Dedifferentiated amniotic fluid mesenchymal stem cell (primary cell): ENCODE data around the gene ZNF446.
"Not testable (repeated sequence)": the region's sequence is repeated elsewhere in the genome, so short reads cannot be mapped to it uniquely, and the experiment has no call there.

Source experiments
- DNase-seq: peaks from one replicate; pipeline ENCODE4 v3.0.0-alpha.2; 2016; ENCODE audit errors: extremely low spot score

ZNF446 gene

DNA sequence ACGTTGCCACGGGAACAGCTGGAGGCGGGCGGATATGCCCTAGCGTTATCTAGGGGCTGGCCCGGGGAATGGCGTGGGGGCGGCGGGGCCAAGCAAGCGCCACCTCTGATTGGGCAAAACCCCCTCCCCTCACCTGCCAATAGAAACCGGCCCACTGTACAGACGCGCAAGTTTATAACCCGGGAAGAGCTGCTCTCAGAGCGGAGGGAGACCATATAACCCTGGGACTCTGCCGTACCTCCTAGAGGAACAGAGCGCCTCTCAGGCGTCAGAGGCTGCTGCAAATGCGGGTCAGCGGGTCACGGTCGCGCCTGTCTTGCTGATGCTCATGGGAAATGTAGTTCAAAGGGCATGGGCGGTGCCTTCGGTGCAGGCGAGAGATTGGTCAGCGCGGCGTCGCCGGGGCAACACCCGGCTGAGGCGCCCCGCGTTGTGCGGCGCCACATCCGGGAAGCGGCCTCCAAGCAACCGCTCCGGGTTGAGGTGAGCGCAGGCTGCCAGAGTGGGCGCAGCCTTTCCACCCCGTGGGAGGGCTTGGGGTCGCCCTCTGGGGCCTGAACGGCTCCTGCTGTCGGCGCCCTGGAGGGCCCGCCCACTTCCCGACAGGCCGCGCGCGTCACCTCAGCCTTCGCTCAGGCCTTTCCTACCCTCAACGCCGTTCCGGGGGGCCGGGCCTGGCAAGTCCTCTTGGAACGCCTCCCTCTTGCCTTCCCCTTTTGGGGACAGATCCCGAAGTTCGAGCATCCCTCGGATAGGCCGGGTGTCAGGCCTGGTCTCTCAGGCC, at the start of gene ZNF446:
Gene ZNF446, plus strand, starts transcription at position 639 of the 784 bp plus-strand sequence. CDS start 867 bp downstream, outside the sequence.
- DNase-seq, result peak; percentile 86

DNA sequence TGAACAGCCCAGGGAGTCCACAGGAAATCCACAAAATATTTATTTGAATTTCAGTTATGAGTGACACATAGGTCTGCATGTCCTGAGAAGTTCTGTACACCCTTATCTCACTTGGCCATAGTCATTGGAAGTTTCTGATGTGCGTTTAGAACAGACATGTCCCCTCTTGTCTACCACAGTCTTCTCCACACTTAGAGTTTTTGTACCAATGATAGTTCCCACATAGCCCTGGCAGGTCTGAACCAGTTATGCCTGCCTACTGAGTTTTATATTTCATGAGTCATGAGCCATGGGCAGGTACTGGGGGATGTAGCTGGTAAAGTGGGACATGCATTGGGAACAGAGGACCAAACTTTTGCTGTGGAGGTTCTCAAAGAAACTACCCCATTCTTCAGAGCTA, 47.5 kb upstream of the ZNF446 start:
- no peak for DNase-seq

DNA sequence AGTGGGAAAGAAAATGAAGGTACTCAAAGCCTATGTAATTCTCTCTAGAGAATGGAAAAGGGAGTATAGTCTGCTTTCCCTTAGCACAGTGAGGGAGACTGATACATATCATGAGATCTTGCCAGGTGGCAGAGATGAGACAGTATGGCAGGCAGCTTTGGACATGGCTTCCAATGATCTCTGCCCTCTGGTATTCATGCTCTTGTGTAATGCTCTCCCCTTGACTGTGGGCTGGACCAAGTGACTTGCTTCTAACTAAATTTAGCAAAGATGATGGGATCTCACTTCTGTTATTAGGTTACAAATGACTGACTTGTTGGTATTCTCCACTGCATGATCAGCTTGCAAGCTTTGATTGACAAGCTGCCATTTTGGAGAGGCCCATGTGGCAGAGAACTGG, 46.4 kb upstream of the ZNF446 start:
- DNase-seq, result no peak

DNA sequence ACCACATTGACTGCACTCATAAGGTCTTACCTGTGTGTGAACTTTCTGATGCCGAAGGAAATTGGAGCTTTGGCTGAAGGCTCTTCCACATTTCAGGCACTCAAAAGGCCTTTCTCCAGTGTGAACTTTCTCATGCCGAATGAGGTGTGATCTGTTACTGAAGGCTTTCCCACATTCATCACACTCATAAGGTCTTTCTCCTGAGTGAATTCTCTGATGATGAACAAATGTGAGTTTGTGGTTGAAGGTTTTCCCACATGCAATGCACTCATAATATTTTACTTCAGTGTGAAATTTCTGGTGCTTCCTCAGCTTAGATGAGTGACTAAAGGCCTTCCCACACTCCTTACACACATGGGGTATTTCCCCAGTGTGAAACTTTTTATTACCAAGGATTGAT, 41.9 kb upstream of the ZNF446 start:
- DNase-seq, result no peak

DNA sequence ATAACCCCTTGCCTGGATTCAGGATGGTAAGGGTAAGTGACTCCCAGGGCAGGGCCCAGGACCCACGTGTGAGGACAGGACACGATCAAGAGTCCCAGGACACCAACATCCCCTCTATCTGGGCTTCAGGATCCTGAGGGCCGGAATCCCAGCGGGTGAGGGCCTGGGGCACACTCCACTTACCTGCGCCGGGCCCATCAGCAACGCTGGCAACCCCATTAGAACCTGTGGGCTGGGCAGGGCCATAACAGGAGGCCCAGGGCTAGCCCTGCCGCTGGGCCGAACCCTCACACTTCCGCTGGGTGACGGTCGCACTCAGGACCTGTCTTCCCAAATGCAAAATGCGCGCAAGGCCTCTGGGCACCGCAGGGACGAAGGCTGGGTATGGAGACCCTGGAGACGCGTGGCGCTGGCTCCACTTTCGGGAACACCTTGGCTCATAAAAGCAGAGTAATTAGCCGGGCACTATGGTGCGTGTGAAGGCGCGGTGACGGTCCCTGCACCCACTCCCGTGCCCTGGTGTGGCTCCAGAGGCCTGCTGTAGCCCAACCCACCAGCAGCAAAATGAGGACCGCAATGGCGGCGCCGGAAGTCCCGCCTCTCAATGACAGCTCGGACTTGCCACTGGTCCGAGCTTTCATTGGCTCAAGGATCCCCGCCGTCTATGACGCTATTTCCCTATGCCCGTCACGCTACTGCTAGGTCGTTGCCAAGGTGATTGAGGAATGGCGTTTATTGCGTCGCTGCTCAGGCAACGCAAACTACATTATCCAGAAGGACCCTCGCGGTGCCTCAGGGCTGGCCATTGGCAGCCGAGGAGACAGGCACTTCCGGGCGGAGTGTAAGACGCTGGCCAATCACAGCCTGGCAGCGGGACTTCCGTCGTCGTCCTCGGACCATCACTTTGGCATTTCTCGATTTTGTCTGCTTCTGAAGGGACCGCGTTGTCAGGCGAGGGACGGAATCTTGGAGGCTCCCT, 36.3 kb upstream of the ZNF446 start, which contains the start of gene ZNF132:
Gene ZNF132, minus strand, starts transcription at position 578 of the 979 bp plus-strand sequence. Its CDS starts 332 bp downstream, at position 246.
- peak; percentile 99 for DNase-seq

DNA sequence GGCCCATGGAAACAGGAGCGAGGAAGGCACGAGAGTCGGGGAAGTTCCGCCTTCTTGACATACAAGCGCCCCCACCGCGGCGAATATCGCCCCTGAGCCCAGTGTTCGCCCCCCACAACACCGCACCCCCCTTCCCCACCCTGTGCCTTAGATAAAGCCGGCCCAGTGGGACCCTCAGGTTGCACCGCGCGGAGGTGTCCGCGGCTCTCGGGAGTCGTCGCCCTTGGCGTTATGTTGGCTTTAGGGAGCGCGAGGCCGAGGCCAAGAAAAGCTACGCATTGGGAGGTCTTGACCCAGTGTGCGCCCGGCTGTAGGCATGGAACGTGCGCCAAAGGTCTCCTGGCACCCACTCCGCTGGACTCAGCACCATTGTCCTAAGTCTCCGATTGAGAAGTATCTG, 35.6 kb upstream of the ZNF446 start:
- no peak for DNase-seq

DNA sequence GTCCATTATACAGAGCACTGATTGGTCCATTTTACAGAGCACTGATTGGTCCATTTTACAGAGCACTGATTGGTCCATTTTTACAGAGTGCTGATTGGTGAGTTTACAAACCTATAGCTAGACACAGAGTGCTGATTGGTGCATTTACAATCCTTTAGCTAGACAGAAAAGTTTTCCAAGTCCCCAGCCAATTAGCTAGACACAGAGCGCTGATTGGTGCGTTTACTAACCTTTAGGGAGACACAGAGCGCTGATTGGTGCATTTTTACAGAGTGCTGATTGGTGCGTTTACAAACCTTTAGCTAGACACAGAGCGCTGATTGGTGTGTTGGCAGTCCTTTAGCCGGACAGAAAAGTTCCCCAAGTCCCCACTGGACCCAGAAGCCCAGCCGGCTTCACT, 33.2 kb upstream of the ZNF446 start:
- not testable (repeated sequence) for DNase-seq

DNA sequence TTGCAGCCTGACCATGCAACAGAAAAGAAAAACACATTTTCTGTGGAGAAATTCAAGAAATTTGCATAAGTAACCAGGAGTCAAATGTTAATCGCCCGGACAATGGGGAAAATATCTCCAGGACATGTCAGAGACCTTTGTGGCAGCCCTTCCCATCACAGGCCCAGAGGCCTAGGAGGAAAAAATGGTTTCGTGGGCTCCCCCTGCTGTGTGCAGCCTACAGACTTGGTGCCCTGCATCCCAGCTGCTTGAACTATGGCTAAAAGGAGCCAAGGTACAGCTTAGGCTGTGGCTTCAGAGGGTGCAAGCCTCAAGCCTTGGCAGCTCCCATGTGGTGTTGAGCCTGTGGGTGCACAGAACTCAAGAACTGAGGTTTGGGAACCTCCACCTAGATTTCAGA, 27.3 kb upstream of the ZNF446 start:
- not testable (repeated sequence) for DNase-seq

DNA sequence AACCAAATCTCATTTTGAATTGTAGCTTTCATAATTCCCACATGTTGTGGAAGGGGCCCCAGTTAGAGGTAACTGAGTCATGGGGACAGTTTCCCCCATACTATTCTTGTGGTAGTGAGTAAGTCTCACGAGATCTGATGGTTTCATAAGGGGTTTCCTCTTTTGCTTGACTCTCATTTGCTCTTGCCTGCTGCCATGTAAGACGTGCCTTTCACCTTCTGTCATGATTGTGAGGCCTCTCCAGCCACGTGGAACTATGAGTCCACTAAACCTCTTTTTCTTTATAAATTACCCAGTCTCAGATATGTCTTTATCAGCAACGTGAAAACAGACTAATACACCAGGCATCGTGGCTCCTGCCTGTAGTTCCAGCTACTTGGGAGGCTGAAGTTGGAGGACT, 26.2 kb upstream of the ZNF446 start:
- not testable (repeated sequence) for DNase-seq

DNA sequence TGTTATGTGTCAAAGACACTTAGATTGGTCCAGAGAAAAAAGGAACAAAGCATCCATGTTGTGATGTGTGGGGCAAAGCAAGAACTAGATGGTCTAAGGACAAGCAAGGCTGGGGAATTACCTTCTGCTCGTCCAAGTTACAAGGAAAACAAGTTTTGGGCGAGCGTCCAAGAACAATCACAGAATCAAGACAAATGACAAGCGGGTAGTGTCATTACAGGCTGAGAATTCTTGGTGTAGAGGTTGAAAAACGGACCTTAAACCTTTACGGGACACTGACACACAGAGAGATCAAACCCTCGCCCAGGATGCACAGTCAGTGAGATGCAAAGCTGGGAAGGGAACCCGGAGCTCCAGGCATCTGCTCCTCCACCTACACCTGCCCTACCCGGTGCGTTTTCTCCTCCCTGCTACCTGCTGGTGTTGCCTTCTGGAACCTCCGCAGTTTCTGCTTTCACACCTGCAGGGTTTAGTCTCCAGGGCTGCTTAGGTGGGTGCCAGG, 25.2 kb upstream of the ZNF446 start:
- no peak for DNase-seq

DNA sequence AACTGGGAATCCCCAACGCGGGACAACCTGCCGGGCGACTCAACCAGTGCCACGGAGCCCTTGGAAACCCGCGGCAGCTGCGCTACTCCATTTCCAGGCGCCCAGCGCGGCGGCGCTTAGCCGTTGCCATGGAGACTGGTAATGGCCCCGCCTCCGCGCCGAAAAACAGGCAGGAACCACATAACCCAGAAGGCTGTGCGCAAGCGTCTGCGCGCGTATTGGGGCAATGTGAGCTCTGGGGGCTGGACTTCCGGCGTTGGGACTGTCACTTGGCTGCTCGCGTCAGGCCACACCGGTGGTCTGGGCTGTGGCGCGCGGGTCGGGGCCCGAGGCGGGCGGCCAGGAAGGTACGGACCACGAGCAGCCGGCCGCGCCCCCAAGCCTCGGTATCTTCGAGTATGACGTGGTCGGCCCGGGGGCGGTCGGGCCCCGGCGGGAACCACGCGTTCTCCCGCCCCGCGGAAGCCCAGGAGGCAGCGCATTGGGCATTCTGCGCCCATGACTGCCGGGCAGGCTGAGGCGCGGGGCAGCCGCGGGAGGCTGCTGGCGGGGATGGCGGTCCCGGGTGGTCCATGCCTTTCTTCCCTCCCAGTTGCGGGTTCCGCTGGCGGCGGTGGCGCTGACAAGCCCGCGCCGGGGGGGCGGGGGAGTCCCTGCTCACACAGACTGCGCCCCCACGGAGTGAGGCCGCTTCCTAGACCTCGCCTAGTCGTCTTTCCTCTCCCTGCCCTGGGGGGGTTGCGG, 24.6 kb upstream of the ZNF446 start, which contains the start of gene ZNF324B:
Gene ZNF324B, plus strand, starts transcription at position 265 of the 744 bp plus-strand sequence. CDS start 2,080 bp downstream, outside the sequence.
- DNase-seq, result peak; percentile 93

DNA sequence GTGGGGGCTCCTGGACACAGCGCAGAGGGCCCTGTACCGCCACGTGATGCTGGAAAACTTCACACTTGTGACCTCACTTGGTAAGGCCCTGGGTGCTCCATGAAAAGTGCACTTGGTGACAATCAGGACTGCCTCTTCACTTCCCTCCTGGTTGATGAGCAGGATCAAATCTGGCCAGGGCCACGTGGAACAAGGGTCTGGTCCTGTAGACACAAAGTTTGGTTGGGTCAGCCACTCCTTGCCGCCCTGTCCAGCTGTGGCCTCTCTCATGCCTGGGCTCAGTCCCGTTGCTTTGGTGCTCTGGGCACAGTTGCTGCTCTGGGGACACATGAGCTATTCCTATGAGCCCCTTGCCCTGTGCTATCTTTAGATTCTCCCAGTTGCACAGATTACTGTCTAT, 22.4 kb upstream of the ZNF446 start:
- no peak for DNase-seq

DNA sequence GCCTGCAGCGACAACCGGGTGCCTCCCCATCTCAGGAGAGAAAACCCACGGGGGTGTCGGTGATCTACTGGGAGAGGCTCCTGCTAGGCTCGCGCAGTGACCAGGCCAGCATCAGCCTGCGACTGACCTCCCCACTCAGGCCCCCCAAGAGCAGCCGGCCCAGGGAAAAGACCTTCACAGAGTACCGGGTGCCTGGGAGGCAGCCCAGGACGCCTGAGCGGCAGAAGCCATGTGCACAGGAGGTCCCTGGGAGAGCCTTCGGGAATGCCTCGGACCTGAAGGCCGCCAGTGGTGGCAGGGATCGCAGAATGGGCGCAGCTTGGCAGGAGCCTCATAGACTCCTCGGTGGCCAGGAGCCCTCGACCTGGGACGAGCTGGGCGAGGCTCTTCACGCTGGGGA, 20.8 kb upstream of the ZNF446 start:
- no peak for DNase-seq

DNA sequence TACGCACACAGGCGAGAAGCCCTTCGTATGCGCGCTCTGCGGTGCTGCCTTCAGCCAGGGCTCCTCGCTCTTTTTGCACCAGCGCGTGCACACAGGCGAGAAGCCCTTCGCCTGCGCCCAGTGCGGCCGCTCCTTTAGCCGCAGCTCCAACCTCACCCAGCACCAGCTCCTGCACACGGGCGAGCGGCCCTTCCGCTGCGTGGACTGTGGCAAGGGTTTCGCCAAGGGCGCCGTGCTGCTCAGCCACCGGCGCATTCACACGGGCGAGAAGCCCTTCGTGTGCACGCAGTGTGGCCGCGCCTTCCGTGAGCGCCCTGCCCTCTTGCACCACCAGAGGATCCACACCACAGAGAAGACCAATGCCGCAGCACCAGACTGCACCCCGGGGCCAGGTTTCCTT, 20.0 kb upstream of the ZNF446 start:
- DNase-seq, result no peak

DNA sequence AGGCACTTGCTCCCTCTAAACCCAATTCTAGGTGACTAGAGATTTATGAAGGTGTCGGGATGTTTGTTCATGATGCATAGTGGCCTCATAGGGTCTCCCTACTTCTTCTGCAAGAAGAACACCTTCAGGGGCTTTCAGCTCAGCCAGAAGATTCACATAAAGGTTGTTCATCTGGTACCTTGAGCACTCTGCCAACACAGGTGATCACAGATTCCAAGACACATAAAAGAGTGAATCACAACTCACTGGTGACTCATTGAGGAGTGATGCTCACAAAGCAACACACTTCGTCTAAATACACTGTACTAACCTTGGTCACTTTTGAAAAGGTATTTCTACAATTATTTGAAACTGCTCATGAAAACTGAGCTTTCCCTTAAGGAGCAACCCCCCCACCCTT, 16.1 kb upstream of the ZNF446 start:
- no peak for DNase-seq

DNA sequence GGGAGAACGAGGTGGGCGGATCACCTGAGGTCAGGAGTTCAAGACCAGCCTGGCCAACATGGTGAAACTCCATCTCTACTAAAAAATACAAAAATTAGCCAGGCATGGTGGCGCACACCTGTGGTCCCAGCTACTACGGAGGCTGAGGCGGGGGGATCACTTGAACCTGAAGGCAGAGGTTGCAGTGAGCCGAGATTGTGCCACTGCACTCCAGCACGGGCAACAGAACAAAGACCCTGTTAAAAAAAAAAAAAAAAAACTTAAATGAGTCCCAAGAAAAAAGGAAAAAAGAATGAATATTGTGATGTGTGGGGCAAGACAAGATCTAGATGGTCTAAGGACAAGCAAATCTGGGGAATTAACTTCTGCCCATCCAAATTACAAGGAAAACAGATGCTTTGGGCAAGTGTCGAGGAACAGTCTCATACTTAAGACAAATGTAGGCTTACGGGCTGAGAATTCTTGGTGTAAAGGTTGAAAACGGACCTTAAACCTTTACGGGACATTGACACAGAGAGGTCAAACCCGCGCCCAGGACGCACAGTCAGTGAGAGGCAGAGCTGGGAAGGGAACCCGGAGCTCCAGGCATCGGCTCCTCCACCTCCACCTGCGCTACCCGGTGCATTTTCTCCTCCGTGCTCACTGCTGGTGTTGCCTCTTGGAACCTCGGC, 9.9 kb upstream of the ZNF446 start:
- no peak for DNase-seq

DNA sequence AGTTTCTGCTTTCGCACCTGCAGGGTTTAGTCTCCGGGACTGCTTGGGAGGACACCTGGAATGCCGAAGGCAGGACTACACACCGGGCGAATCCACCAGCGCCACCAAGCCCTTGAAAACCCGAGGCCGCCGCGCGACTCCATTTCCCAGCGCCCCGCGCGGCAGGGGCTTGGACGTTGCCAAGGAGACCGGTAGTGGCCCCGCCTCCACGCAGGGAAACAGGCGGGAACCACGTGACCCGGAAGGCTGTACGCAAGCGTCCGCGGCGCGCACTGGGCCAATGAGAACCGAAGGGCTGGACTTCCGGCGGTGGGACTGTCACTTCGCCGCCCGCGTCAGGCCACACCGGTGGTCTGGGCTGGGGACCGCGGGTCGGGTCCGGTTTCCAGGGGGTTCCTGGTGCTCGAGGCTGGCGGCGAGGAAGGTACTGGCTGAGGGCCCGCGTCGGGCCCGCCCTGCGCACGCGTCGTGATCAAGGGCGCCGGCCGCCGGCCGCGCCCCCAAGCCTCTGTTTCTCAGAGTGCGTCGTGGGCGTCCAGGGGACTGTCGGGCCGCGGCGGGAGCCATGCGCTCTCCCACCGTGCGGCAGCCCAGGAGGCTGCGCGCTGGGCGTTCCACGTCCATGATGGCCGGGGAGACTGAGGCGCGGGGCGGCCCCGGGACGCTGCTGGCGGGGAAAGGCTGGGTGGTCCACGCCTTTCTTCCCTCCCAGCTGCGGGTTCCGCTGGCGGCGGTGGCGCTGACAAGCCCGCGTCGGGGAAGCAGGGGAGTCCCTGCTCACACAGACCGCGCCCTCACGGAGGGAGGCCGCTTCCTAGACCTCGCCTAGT, 9.2 kb upstream of the ZNF446 start, which contains the start of gene ZNF324:
Gene ZNF324, plus strand, starts transcription at position 321 of the 830 bp plus-strand sequence. CDS start 2,106 bp downstream, outside the sequence.
- peak; percentile 96 for DNase-seq

DNA sequence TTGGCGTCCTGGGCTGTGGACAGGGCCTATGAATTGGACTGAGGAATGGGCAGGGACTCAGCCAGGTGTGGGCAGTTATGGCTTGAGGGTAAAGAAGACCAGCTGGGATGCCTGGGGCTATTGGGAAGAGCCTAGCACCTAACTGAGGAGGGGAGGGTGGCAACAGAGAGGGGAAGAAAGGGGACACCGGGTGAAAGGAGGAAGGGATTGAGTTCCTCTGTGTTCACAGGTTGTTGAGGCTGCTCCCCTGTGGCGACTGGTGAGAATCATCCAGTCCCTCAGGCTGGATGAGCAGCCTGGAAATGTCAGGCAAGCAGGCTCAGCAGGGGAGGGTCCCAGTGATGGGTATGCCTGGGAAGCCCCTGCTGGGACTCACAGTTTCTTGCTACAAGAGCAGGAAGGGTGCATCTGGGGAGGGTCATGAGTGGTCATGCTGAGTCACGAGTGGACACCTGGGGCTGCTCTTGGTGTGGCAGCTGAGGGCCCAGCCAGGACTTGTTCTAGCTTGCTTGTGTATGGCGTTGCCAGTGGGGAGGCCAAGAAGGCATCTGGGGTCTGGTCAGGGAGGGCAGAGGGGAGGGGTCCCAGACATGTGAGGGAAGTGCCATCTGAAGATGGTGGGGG, 7.8 kb upstream of the ZNF446 start:
- DNase-seq, result no peak

DNA sequence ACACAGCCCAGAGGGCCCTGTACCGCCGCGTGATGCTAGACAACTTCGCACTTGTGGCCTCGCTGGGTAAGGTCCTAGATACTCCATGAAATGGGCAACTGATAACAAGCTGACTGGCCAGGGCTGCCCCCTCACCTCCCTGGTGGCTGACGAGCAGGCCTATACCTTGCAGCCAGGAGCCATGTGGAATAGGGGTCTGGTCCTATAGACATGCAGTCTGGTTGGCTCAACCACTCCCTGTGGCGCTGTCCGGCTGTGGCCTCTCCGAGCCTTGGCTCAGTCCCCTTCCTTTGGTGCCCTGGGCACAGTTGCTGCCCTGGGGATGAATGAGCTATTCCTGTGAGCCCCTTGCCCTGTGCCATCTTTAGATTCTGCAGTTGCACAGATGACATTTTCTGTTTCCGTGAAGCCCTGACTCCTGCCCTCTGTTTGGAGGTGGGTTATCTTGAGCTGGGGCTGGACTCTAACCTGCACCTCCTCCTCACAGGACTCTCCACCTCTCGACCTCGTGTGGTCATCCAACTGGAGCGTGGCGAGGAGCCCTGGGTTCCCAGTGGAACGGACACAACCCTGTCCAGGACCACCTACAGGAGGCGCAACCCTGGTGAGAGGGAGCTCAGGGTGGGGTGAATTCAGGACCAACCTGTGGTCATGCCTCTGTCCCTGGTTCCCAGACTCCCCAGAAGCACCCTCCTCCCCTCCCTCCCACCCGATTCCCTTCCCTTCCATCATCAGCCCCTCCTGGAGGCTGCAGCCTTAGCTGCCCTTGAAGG, 6.7 kb upstream of the ZNF446 start:
- no peak for DNase-seq
